ENCODE data around the gene C22orf39.

DNA sequence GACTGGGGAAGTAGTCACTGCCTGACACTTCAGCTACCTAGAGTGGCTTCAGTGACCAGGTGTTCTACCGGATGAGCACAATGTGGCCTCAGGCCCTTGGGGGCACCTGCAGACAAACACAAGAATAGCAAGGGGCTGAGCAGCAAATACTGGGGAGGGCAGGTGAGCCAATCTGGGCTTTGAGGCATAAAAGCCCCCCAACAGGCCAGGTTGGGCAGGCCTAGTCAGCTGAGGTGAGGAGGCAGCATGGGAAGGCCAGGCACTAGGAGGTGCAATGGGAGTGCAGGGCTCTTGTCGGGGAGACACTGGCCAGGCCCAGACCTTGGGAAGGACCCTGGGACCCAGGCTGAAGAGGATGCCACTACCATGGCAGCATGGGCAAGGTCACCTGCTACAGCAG is 22.5 kb upstream of the C22orf39 start:
- TF ChIP-seq, protein P1, sequence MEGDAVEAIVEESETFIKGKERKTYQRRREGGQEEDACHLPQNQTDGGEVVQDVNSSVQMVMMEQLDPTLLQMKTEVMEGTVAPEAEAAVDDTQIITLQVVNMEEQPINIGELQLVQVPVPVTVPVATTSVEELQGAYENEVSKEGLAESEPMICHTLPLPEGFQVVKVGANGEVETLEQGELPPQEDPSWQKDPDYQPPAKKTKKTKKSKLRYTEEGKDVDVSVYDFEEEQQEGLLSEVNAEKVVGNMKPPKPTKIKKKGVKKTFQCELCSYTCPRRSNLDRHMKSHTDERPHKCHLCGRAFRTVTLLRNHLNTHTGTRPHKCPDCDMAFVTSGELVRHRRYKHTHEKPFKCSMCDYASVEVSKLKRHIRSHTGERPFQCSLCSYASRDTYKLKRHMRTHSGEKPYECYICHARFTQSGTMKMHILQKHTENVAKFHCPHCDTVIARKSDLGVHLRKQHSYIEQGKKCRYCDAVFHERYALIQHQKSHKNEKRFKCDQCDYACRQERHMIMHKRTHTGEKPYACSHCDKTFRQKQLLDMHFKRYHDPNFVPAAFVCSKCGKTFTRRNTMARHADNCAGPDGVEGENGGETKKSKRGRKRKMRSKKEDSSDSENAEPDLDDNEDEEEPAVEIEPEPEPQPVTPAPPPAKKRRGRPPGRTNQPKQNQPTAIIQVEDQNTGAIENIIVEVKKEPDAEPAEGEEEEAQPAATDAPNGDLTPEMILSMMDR (IDR thresholded peaks at IDR 0.05): no peak
- no peak for TF ChIP-seq POLR2A (IDR thresholded peaks at IDR 0.05)

Data from Peyer's patch (tissue), 4 donors.